Fibroblast of the aortic adventitia (primary cell): ENCODE data around the gene DHX58. TPM values are rescaled to one million over a fixed set of nuclear protein-coding genes. Genes with fewer than 3 reads are reported as not detected.

Experiments used
- DNase-seq: peaks from one replicate; pipeline ENCODE4 v3.0.0-alpha.2; 2010; ENCODE audit warnings: low read depth
- H3K4me3 ChIP-seq: 2 replicates; pipeline ENCODE4 v1.5.1; 2011; ENCODE audit warnings: low read depth, mild to moderate bottlenecking, control low read depth, low read length, moderate library complexity
- total RNA-seq: library from RNA; depleted of rRNA; stranded (reverse); fragments of >200 nt; gene quantifications from 2 replicates; pipeline ENCODE4 v1.2.3, GENCODE V29; 2012; ENCODE audit warnings: low replicate concordance
- TF ChIP-seq, protein P1 (sequence below): IDR thresholded peaks from 2 replicates; pipeline ENCODE4 v1.5.1; 2011; ENCODE audit warnings: mild to moderate bottlenecking, low read length, control low read depth, inconsistent platforms; ENCODE audit not compliant: insufficient read depth

DHX58 gene
- total RNA-seq, 1 donor, result 11.3 TPM

DNA sequence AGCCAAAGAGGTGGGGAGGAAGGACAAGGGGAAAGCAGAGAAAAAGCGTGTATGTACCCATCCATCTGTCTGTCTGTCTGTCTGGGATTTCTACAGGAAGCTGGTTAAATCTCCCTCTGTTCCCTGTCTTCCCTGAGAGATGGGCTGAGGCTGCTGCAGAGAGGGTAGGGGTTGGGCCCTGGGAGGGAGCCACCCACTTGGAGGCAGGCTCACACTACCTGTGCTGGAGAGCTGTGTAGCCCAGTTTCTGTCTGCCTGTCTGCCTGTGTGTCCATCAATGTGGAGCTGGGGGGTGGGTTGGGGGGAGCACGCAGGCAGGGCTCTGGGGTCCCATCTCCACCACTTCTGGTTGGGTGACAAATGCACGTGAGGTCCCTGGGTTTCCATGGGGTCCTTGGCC is 43.5 kb downstream of the DHX58 start:
- DNase-seq, result no peak
- TF ChIP-seq, protein P1, sequence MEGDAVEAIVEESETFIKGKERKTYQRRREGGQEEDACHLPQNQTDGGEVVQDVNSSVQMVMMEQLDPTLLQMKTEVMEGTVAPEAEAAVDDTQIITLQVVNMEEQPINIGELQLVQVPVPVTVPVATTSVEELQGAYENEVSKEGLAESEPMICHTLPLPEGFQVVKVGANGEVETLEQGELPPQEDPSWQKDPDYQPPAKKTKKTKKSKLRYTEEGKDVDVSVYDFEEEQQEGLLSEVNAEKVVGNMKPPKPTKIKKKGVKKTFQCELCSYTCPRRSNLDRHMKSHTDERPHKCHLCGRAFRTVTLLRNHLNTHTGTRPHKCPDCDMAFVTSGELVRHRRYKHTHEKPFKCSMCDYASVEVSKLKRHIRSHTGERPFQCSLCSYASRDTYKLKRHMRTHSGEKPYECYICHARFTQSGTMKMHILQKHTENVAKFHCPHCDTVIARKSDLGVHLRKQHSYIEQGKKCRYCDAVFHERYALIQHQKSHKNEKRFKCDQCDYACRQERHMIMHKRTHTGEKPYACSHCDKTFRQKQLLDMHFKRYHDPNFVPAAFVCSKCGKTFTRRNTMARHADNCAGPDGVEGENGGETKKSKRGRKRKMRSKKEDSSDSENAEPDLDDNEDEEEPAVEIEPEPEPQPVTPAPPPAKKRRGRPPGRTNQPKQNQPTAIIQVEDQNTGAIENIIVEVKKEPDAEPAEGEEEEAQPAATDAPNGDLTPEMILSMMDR, result no peak
- H3K4me3 ChIP-seq, result no peak overlapping the region

DNA sequence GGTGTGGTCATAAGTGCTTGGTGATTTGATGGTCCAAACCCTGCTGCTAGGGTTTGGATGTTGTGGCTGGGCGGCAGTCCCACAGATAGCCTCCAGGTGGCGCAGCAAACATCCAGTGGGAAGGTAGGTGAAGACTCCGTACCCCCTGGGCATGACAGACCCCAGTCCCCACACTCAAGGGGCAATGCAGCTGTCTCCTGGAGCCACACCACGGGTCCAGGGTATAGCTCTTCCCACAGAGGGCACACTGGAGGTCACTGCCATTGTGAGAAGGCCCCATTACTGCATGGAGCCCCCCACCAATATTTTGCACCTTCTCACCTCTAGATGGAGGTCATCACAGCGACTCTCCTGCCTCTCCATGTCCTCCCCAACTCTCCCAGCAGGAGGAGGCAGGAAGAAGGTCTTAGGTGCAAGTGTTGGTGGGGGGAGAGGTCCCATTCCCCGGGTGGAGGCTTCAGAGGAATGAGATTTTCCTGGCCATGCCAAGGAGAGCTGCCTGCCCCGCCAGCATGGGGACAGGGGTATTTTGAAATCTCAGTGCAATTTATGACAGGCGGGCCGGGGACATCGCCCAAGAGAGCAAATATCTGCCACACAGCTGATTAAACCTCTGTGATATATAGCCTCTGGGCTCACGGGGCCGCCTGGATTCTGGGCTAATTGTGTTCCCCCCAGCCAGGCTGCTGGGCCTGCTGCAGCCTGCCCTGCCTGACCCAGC is 45.0 kb downstream of the DHX58 start:
- TF ChIP-seq, protein P1, result peak; percentile 88
- DNase-seq, result peak; percentile 44
- H3K4me3 ChIP-seq, result no peak overlapping the region

DNA sequence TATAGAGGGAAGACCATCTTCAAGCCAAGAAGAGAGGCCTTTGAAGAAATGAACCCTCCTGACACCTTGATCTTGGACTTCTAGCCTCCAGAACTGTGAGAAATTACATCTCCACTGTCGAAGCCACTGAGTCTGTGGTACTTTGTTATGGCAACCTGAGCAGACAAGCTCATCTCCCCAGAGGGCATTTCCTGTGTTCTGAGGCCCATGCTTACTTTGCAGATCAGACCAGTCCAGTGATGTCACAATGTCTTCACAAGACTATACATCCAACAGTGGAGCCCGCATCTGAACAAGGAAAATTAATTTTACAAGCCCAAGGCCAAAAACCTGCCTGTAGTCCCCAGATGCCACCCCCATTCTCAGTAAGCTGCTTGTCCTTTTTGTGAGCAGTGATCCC is 47.3 kb downstream of the DHX58 start:
- TF ChIP-seq, protein P1, result no peak
- DNase-seq, result no peak
- no peak overlapping the region for H3K4me3 ChIP-seq

DNA sequence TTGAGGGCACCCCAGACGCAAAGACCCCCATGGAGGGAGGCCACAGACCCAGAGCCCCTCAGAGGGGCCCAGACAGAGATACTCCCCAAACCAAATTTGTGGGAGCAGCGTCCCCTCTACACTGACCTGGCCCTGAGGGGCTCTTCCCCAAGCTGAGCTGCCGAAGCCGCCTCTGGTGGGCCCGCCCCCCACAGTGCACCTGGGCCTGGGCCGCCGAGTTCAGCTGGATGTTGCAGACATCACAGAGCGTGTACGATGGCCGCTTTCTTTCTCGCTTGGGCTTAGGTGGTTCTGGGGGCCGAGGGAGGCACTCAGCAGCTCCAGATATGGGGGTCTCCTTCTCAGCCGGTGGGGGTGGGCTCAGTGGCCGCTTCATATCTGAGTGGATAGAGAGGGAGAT is 49.8 kb downstream of the DHX58 start:
- TF ChIP-seq, protein P1, result no peak
- DNase-seq, result no peak
- H3K4me3 ChIP-seq, result no peak overlapping the region

DNA sequence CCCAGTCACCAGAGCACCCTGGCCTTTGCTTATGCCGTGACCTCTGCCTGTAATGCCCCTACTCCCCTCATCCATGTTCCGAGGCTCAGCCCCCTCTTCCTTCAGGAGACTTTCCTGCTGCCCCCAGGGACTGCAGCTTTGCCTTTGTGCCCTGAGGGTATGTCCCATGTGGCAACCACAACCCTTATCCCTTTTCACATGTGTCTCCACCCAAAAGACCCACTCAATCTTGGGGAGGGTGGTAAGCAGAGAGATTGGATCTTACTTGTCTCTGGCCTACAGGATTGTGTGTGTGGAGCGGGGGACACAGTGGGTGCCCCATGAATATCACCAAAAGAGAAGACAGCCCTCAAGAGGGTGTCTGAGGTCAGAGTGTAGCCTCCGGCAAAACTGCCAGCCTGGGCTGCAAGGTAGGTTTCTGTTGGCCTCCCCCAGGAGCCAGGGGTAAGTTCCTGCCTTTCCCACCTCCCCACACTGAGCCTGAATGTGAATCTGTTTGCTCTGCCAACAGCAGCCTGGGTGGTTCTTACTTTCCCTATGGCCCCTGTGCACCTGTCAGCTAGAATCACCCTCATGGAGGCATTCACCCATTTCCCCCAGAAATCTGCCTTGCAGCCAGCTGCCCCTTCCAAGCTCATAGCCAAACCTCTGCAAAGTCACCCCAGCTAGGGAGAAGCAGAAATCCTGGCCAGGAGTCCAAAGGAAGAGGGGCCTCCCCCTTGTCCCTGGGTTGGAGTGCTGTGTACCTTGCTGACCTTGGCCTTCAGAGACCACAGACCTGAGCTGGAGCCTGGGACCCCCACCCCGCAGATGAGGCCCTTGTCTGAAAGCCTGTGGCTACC is 50.6 kb downstream of the DHX58 start:
- no peak overlapping the region for H3K4me3 ChIP-seq
- TF ChIP-seq, protein P1, result no peak
- DNase-seq, result no peak

DNA sequence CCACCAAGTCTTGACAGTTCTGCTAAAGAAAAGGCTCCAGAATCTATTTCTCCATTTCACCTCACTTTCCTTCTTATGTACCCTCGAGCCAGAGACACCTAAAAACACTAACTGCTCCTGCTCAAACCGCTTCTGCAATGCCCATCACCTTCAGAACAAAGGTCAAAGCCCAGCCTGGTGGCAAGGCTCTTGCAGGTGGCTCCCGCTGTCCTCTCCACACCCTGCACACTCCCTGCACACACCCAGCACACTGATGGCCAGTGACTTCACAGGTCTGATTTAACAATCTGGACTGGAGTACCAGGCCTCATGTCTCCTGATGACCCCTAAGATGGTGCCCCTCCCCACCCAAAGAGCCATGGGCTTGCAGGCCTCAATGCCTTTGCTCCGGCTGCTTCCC is 52.3 kb downstream of the DHX58 start:
- TF ChIP-seq, protein P1, result no peak
- H3K4me3 ChIP-seq, result no peak overlapping the region
- no peak for DNase-seq
